Measurements from ENCODE around the gene CCR8.

Gene CCR8

DNA sequence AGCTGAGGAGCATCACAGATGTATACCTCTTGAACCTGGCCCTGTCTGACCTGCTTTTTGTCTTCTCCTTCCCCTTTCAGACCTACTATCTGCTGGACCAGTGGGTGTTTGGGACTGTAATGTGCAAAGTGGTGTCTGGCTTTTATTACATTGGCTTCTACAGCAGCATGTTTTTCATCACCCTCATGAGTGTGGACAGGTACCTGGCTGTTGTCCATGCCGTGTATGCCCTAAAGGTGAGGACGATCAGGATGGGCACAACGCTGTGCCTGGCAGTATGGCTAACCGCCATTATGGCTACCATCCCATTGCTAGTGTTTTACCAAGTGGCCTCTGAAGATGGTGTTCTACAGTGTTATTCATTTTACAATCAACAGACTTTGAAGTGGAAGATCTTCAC, 3.0 kb downstream of the CCR8 start:
- DNase-seq (ENCODE audit: extremely low read depth, low read depth): no peak
- TF ChIP-seq, protein P1, sequence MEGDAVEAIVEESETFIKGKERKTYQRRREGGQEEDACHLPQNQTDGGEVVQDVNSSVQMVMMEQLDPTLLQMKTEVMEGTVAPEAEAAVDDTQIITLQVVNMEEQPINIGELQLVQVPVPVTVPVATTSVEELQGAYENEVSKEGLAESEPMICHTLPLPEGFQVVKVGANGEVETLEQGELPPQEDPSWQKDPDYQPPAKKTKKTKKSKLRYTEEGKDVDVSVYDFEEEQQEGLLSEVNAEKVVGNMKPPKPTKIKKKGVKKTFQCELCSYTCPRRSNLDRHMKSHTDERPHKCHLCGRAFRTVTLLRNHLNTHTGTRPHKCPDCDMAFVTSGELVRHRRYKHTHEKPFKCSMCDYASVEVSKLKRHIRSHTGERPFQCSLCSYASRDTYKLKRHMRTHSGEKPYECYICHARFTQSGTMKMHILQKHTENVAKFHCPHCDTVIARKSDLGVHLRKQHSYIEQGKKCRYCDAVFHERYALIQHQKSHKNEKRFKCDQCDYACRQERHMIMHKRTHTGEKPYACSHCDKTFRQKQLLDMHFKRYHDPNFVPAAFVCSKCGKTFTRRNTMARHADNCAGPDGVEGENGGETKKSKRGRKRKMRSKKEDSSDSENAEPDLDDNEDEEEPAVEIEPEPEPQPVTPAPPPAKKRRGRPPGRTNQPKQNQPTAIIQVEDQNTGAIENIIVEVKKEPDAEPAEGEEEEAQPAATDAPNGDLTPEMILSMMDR (IDR thresholded peaks at IDR 0.05; ENCODE audit: low read depth, low read length, missing control alignments): no peak
- no peak overlapping the region for H3K4me3 ChIP-seq (replicated peaks; ENCODE audit: low read depth, low read length)

DNA sequence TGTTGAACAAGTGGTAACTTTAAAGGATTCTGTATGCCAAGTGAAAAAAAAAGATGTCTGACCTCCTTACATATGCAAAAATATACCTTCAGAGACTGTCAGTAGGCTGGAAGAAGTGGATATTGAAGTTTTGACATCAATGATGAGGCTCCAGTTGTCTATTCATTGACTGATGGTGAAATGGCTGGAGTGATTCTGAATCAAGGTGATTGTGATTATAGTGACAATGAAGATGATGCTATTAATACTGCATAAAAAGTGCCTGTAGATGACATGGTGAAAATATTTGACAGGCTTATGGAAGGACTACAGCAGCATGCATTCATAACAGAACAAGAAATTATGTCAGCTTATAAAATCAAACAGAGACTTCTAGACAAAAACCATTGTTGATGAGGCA, 4.1 kb downstream of the CCR8 start:
- no peak for DNase-seq (ENCODE audit: extremely low read depth, low read depth)
- H3K4me3 ChIP-seq (replicated peaks; ENCODE audit: low read depth, low read length): no peak overlapping the region
- TF ChIP-seq, protein P1 (IDR thresholded peaks at IDR 0.05; ENCODE audit: low read depth, low read length, missing control alignments): no peak

DNA sequence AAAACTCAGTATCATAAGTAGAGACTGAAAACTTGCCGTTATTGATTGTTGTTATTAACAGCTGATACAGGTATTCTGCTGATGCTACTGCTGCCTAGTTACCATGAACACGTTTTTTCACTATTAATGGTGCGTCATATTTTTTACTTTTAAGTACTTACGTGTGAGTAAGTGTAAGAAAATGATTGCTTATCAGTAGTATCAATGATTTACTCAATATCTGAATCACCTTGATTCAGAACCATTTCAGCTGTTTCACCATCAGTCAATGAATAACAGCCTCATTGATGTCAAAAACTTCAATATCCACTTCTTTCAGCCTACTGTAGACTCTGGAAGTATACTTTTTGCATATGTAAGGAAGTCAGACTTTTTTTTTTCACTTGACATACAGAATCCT, 4.7 kb downstream of the CCR8 start:
- TF ChIP-seq, protein P1 (IDR thresholded peaks at IDR 0.05; ENCODE audit: low read depth, low read length, missing control alignments): no peak
- no peak for DNase-seq (ENCODE audit: extremely low read depth, low read depth)
- no peak overlapping the region for H3K4me3 ChIP-seq (replicated peaks; ENCODE audit: low read depth, low read length)

DNA sequence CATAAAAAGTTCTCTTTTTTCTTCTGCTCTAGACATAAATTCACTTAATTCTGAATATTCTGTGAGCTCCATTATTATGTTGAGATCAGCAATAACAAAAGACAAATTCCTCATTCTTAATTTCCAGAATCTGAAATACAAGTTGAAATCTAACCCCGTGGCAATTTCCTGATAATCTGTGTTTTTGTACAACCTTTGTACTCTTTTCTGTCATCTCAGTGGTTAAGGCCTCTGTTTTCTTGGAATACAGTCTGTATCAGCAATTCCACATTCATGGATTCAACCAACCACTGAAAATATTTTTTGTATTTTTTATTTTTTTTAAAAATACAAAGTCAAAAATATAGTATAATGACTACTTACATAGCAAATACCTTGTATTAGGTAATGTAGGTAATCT, 8.7 kb downstream of the CCR8 start:
- no peak overlapping the region for H3K4me3 ChIP-seq (replicated peaks; ENCODE audit: low read depth, low read length)
- no peak for DNase-seq (ENCODE audit: extremely low read depth, low read depth)
- TF ChIP-seq, protein P1 (IDR thresholded peaks at IDR 0.05; ENCODE audit: low read depth, low read length, missing control alignments): no peak

DNA sequence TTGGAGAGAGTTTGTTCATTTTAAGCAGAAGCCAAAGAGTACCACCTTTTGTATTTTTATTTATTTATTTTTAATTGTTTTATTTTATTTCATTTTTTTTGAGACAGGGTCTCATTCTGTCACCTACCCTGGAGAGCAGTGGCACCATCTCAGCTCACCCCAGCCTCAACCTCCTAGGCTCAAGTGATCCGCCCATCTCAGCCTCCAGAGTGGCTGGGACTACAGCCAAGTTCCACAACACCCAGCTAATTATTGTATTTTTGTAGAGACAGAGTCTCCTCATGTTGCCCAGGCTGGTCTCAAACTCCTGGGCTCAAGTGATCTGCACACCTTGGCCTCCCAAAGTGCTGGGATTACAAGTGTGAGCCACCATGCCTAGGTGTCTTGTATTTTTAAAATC, 9.6 kb downstream of the CCR8 start:
- H3K4me3 ChIP-seq (replicated peaks; ENCODE audit: low read depth, low read length): no peak overlapping the region
- DNase-seq (ENCODE audit: extremely low read depth, low read depth): no peak
- TF ChIP-seq, protein P1 (IDR thresholded peaks at IDR 0.05; ENCODE audit: low read depth, low read length, missing control alignments): no peak

DNA sequence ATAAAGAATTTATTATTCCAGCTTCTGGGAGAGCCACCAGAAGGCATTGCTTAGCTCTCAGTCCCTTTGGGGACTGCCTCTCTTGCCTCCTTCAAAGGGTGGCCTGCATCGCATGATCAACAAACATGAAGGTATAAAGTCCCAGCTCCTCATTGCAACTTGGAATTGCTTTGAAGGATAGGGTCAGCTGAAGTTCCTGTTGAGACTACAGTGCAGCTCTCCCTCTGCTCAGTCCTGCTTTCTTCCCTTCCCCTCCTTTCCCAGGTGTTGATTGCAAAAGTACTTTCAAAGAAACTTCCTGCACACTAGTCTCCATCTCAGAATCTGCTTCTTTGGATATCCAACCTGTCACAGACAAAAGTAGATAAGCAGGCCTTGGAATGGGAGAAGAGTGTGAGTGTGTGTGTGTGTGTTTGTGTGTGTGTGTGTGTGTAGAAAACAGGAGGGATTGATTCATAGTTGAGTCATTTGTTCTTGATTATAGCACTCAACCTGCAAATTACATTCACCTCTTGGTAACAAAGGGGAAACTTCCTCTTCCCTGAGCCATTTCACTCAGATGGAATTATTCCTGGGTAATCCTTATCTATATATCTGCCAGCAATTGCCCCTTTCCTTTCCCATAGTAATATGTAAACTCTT, 13.7 kb downstream of the CCR8 start:
- H3K4me3 ChIP-seq (replicated peaks; ENCODE audit: low read depth, low read length): no peak overlapping the region
- TF ChIP-seq, protein P1 (IDR thresholded peaks at IDR 0.05; ENCODE audit: low read depth, low read length, missing control alignments): no peak
- no peak for DNase-seq (ENCODE audit: extremely low read depth, low read depth)

DNA sequence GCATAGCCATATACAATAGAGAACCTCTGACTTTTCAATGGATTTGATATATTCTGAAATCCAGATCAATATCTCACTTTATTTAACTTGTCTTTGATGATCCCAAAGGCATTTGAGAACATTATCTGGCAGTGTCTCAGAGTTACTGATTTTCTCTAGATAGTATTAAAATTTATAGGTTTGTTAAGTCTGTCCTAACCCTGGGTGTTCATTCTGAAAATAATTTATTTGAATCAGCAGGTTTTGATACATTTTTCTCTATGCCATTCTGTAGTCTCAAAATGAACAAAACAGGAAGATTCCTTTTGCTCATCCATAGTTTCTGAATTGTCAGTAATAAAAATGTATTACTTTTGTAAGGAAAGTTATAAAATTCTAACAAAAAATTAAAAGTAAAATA, 14.3 kb downstream of the CCR8 start:
- DNase-seq (ENCODE audit: extremely low read depth, low read depth): no peak
- H3K4me3 ChIP-seq (replicated peaks; ENCODE audit: low read depth, low read length): no peak overlapping the region
- TF ChIP-seq, protein P1 (IDR thresholded peaks at IDR 0.05; ENCODE audit: low read depth, low read length, missing control alignments): no peak

All from HFF-Myc (cell line).